Activated CD4-positive, alpha-beta memory T cell treated with anti-CD3 and anti-CD28 coated beads, Interleukin-2, amount 10 ng/mL, durations not matched to agents 7 days and 5 days (primary cell): ENCODE measurements around the gene SH3TC1. TPM values are rescaled to one million over a fixed set of nuclear protein-coding genes. Genes with fewer than 3 reads are reported as not detected.

Experiments
- CTCF ChIA-PET: fragments of 350-600 bp; sonication (Branson Sonifier 250); formaldehyde crosslinking; loops from one replicate; lab custom pipeline; 2021; ENCODE audit warnings: antibody characterized with exemption, inconsistent platforms; lab: Charles Lee
- POLR2A ChIA-PET: fragments of 350-600 bp; sonication (Branson Sonifier 250); formaldehyde crosslinking; loops from one replicate; lab custom pipeline; 2021; ENCODE audit warnings: antibody characterized with exemption; lab: Charles Lee
- DNase-seq: peaks from one replicate; pipeline ENCODE4 v3.0.0-alpha.2; 2020
- H3K27ac Mint-ChIP-seq: one replicate; pipeline ENCODE4 v1.8.0; 2021; ENCODE audit warnings: mild to moderate bottlenecking, mixed read lengths
- H3K27me3 Mint-ChIP-seq: one replicate; pipeline ENCODE4 v1.8.0; 2021; ENCODE audit warnings: mixed read lengths
- H3K36me3 Mint-ChIP-seq: one replicate; pipeline ENCODE4 v1.8.0; 2021; ENCODE audit warnings: low read depth, mixed read lengths
- H3K4me1 Mint-ChIP-seq: one replicate; pipeline ENCODE4 v1.8.0; 2021; ENCODE audit warnings: mixed read lengths
- H3K4me3 Mint-ChIP-seq: one replicate; pipeline ENCODE4 v1.8.0; 2021; ENCODE audit warnings: mild to moderate bottlenecking, mixed read lengths
- H3K9me3 Mint-ChIP-seq: one replicate; pipeline ENCODE4 v1.8.0; 2021; ENCODE audit warnings: mixed read lengths
- total RNA-seq, 2 experiments: library from RNA; stranded (reverse); gene quantifications; one replicate each; pipeline ENCODE4 v1.2.3, GENCODE V29; 2021

The SH3TC1 gene
- total RNA-seq, 2 experiments from 2014 or later, result 16.8 to 19.5 TPM

GRCh38 chr4:8177552-8177951 lies 21.5 kb upstream of the SH3TC1 start:
- no peaks in the 10 kb centered on the region for H3K9me3 Mint-ChIP-seq
- CTCF ChIA-PET, result interaction anchor here (0.7 to 2.6 kb wide), 11 partner anchors 10 to 258 kb away, joined by 3 to 19 read pairs (median 7); partner anchors contain the start of genes ABLIM2 and SH3TC1
- no peaks in the 10 kb centered on the region for H3K36me3 Mint-ChIP-seq
- DNase-seq, result no peak
- H3K27me3 Mint-ChIP-seq, result peaks cover under 1% of the 10 kb centered on the region
- no peak overlapping the region for H3K4me3 Mint-ChIP-seq
- POLR2A ChIA-PET, result interaction anchor here (1.1 kb wide), 1 partner anchor 24 kb away, joined by 3 read pairs; no protein-coding TSS in a partner anchor
- no peak overlapping the region for H3K27ac Mint-ChIP-seq
- H3K4me1 Mint-ChIP-seq, result no peaks in the 10 kb centered on the region

GRCh38 chr4:8177956-8178355 lies 21.1 kb upstream of the SH3TC1 start:
- H3K36me3 Mint-ChIP-seq, result no peaks in the 10 kb centered on the region
- no peaks in the 10 kb centered on the region for H3K4me1 Mint-ChIP-seq
- no peak for DNase-seq
- H3K9me3 Mint-ChIP-seq, result no peaks in the 10 kb centered on the region
- no peaks in the 10 kb centered on the region for H3K27me3 Mint-ChIP-seq
- CTCF ChIA-PET, result interaction anchor here (2.6 kb wide), 1 partner anchor 225 kb away, joined by 19 read pairs; no protein-coding TSS in a partner anchor
- H3K4me3 Mint-ChIP-seq, result no peak overlapping the region
- POLR2A ChIA-PET, result no interaction called here
- no peak overlapping the region for H3K27ac Mint-ChIP-seq

DNA sequence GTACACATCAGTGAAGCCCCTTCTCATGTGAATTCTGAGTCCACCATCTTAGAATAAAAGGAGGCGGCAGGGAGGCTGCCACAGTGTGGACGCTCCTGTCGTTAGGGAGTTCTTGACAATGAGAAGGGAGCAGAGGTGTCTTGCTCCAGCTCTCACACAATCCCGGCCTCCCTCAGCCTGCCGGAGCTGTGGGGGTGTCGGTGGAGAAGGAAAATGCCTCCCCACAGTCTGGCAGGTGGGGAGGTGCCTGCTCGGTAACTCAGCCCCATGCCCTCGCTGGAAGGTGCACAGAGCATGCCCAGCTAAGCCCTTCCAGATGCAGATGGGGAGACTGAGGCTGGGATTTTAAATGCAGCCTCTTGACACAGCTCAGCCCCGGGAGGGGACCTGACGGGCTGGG lies 20.0 kb upstream of the SH3TC1 start:
- H3K9me3 Mint-ChIP-seq, result no peaks in the 10 kb centered on the region
- ChIA-PET CTCF (no interaction called here), POLR2A (no interaction called here)
- H3K36me3 Mint-ChIP-seq, result no peaks in the 10 kb centered on the region
- no peak overlapping the region for H3K4me3 Mint-ChIP-seq
- no peaks in the 10 kb centered on the region for H3K4me1 Mint-ChIP-seq
- no peak overlapping the region for H3K27ac Mint-ChIP-seq
- DNase-seq, result no peak
- H3K27me3 Mint-ChIP-seq, result no peaks in the 10 kb centered on the region

DNA sequence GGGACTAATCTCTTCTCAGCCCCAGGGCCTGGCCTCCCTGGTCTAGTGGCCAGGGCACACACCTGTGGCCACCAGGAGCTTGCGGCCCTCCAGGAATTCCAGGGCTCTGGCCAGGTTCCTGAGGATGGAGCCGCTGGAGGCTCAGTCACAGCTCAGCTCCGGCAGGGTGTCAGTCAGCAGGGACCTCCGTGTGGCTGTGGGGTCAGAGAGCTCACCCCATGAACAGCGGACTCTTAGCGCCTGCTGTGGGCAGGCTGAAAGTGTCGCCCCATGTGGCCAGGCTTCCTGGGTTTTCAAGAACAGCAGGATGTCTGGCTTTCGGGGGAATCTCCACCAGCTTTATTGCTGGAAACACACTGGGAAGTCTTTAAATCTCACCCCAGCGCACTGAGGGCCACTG lies 19.3 kb upstream of the SH3TC1 start:
- Mint-ChIP-seq H3K27me3 (no peaks in the 10 kb centered on the region), H3K9me3 (no peaks in the 10 kb centered on the region), H3K4me3 (no peak overlapping the region), H3K27ac (no peak overlapping the region), H3K36me3 (no peaks in the 10 kb centered on the region), H3K4me1 (no peaks in the 10 kb centered on the region)
- POLR2A ChIA-PET, result no interaction called here
- no peak for DNase-seq
- CTCF ChIA-PET, result no interaction called here

GRCh38 chr4:8180310-8181093 lies 18.6 kb upstream of the SH3TC1 start:
- Mint-ChIP-seq H3K9me3 (no peaks in the 10 kb centered on the region), H3K27ac (no peak overlapping the region), H3K36me3 (no peaks in the 10 kb centered on the region), H3K27me3 (no peaks in the 10 kb centered on the region), H3K4me1 (no peaks in the 10 kb centered on the region), H3K4me3 (no peak overlapping the region)
- ChIA-PET CTCF (no interaction called here), POLR2A (no interaction called here)
- no peak for DNase-seq

DNA sequence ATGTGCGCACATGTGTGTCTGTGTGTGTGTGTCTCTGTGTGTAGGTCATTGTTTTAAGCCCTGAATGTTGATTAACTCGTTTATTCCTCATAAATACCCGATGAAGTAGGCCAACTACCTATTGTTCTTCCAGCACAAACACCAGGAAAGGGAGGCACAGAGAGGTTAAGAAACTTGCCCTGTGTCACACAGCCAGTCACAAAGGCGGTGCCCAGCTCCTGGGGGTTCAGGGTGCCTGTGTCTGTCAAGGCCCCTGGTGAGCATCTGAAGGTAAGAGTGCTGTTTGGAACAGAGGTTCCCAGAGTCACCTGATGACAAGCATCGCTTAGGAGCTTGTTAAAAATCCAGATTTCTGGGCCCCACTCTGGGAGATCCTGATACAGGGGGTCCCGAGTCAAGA lies 18.0 kb upstream of the SH3TC1 start:
- no peaks in the 10 kb centered on the region for H3K27me3 Mint-ChIP-seq
- no peak for DNase-seq
- H3K36me3 Mint-ChIP-seq, result no peaks in the 10 kb centered on the region
- no peaks in the 10 kb centered on the region for H3K4me1 Mint-ChIP-seq
- CTCF ChIA-PET, result no interaction called here
- no peaks in the 10 kb centered on the region for H3K9me3 Mint-ChIP-seq
- H3K4me3 Mint-ChIP-seq, result no peak overlapping the region
- H3K27ac Mint-ChIP-seq, result no peak overlapping the region
- POLR2A ChIA-PET, result no interaction called here

DNA sequence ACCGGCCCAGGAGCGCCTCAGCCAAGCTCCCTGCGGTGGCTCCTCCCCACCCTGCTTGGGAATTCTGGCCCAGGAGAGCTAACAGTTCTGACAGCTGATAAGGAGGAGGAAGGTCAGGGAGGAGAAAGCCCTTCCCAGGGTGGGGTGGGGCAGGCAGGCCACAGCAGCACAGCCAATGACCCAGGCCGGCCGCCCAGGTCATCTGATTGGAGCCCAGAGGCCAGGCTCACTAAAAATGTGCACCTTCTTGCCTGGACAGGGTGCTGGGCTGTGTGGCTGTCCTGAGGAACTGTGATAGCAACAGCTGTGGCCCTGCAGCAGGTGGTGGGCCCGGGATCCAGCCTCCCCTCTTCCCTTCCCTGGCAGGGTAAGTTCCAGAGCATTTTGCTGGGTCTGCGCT lies 17.2 kb upstream of the SH3TC1 start:
- Mint-ChIP-seq H3K9me3 (no peaks in the 10 kb centered on the region), H3K27me3 (peaks cover under 1% of the 10 kb centered on the region), H3K4me1 (no peaks in the 10 kb centered on the region), H3K4me3 (no peak overlapping the region), H3K27ac (no peak overlapping the region), H3K36me3 (no peaks in the 10 kb centered on the region)
- ChIA-PET CTCF (no interaction called here), POLR2A (no interaction called here)
- DNase-seq, result no peak

GRCh38 chr4:8182294-8182693 lies 16.8 kb upstream of the SH3TC1 start:
- H3K27ac Mint-ChIP-seq, result no peak overlapping the region
- ChIA-PET CTCF (no interaction called here), POLR2A (no interaction called here)
- no peaks in the 10 kb centered on the region for H3K4me1 Mint-ChIP-seq
- no peak overlapping the region for H3K4me3 Mint-ChIP-seq
- H3K9me3 Mint-ChIP-seq, result no peaks in the 10 kb centered on the region
- DNase-seq, result no peak
- no peaks in the 10 kb centered on the region for H3K36me3 Mint-ChIP-seq
- H3K27me3 Mint-ChIP-seq, result peaks cover 2% of the 10 kb centered on the region

GRCh38 chr4:8182858-8183725 lies 16.0 kb upstream of the SH3TC1 start:
- POLR2A ChIA-PET, result no interaction called here
- no peak overlapping the region for H3K27ac Mint-ChIP-seq
- CTCF ChIA-PET, result no interaction called here
- no peak overlapping the region for H3K4me3 Mint-ChIP-seq
- no peaks in the 10 kb centered on the region for H3K36me3 Mint-ChIP-seq
- no peaks in the 10 kb centered on the region for H3K9me3 Mint-ChIP-seq
- DNase-seq, result no peak
- H3K27me3 Mint-ChIP-seq, result peaks cover 2% of the 10 kb centered on the region
- no peaks in the 10 kb centered on the region for H3K4me1 Mint-ChIP-seq

- CTCF ChIA-PET, result no interaction called here
- no peak overlapping the region for H3K27ac Mint-ChIP-seq
- H3K36me3 Mint-ChIP-seq, result no peaks in the 10 kb centered on the region
Observed at GRCh38 chr4:8184061-8184460, 15.0 kb upstream of the SH3TC1 start.

GRCh38 chr4:8185295-8185694 lies 13.8 kb upstream of the SH3TC1 start:
- Mint-ChIP-seq H3K4me1 (no peaks in the 10 kb centered on the region), H3K9me3 (no peaks in the 10 kb centered on the region), H3K27ac (no peak overlapping the region), H3K27me3 (peaks cover 2% of the 10 kb centered on the region), H3K36me3 (no peaks in the 10 kb centered on the region), H3K4me3 (no peak overlapping the region)
- no peak for DNase-seq
- CTCF ChIA-PET, result no interaction called here
- POLR2A ChIA-PET, result no interaction called here

More at GRCh38 chr4:8184061-8184460, 15.0 kb upstream of the SH3TC1 start:
- Mint-ChIP-seq H3K4me3 (no peak overlapping the region), H3K27me3 (peaks cover 2% of the 10 kb centered on the region), H3K4me1 (no peaks in the 10 kb centered on the region), H3K9me3 (no peaks in the 10 kb centered on the region)
- POLR2A ChIA-PET, result no interaction called here
- no peak for DNase-seq

GRCh38 chr4:8185930-8186329 lies 13.2 kb upstream of the SH3TC1 start:
- Mint-ChIP-seq H3K27me3 (peaks cover 2% of the 10 kb centered on the region), H3K27ac (no peak overlapping the region), H3K4me1 (no peaks in the 10 kb centered on the region), H3K9me3 (no peaks in the 10 kb centered on the region), H3K36me3 (no peaks in the 10 kb centered on the region), H3K4me3 (no peak overlapping the region)
- CTCF ChIA-PET, result interaction anchor here (0.8 kb wide), 1 partner anchor 56 kb away, joined by 3 read pairs; no protein-coding TSS in a partner anchor
- POLR2A ChIA-PET, result no interaction called here
- no peak for DNase-seq

- H3K27ac Mint-ChIP-seq, result no peak overlapping the region
- H3K4me1 Mint-ChIP-seq, result no peaks in the 10 kb centered on the region
- ChIA-PET CTCF (interaction anchor here (0.6 kb wide), 1 partner anchor 26 kb away, joined by 3 read pairs; no protein-coding TSS in a partner anchor), POLR2A (no interaction called here)
- no peaks in the 10 kb centered on the region for H3K36me3 Mint-ChIP-seq
- no peak overlapping the region for H3K4me3 Mint-ChIP-seq
- peaks cover 2% of the 10 kb centered on the region for H3K27me3 Mint-ChIP-seq
- no peak for DNase-seq
- H3K9me3 Mint-ChIP-seq, result no peaks in the 10 kb centered on the region
Observed at GRCh38 chr4:8188085-8188484, 11.0 kb upstream of the SH3TC1 start.
